Measurements from ENCODE around the gene ARHGEF4. TPM values are rescaled to one million over a fixed set of nuclear protein-coding genes. Genes with fewer than 3 reads are reported as not detected.
"Not testable (repeated sequence)": the region's sequence is repeated elsewhere in the genome, so short reads cannot be mapped to it uniquely, and the experiment has no call there.

ARHGEF4 gene
- total and polyA plus RNA-seq, 8 donors, result 16.3 to 58.2 (median 19.8) TPM

- no peak overlapping the region for H3K4me3 ChIP-seq
- H3K4me1 ChIP-seq, result peaks cover 0 to 17% (median 12%) of the 10 kb centered on the region in 3 donors
- intact Hi-C loops (cut with DNase I), result no loop called here
- no peaks in the 10 kb centered on the region for H3K27me3 ChIP-seq
- no peak for DNase-seq
- no peak overlapping the region for H3K27ac ChIP-seq
- ATAC-seq, result no peak
- no peaks in the 10 kb centered on the region for H3K9me3 ChIP-seq
- peaks cover 0 to 38% (median 0%) of the 10 kb centered on the region in 3 donors for H3K36me3 ChIP-seq
- no peak for FAIRE-seq
- TF ChIP-seq, protein P1, sequence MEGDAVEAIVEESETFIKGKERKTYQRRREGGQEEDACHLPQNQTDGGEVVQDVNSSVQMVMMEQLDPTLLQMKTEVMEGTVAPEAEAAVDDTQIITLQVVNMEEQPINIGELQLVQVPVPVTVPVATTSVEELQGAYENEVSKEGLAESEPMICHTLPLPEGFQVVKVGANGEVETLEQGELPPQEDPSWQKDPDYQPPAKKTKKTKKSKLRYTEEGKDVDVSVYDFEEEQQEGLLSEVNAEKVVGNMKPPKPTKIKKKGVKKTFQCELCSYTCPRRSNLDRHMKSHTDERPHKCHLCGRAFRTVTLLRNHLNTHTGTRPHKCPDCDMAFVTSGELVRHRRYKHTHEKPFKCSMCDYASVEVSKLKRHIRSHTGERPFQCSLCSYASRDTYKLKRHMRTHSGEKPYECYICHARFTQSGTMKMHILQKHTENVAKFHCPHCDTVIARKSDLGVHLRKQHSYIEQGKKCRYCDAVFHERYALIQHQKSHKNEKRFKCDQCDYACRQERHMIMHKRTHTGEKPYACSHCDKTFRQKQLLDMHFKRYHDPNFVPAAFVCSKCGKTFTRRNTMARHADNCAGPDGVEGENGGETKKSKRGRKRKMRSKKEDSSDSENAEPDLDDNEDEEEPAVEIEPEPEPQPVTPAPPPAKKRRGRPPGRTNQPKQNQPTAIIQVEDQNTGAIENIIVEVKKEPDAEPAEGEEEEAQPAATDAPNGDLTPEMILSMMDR (IDR thresholded peaks at IDR 0.05), result no peak
- WGBS, 2 donors, result 95 to 96% methylated on average over 4 of the region's 4 CpGs
Observed at GRCh38 chr2:131058920-131059319, 222.2 kb downstream of the ARHGEF4 start.

- no peaks in the 10 kb centered on the region for H3K27me3 ChIP-seq
- WGBS, 2 donors, result 89 to 91% methylated on average over 11 of the region's 11 CpGs
- peaks cover 0 to 12% (median 5%) of the 10 kb centered on the region in 3 donors for H3K4me1 ChIP-seq
- H3K36me3 ChIP-seq, result peaks cover 0 to 33% (median 0%) of the 10 kb centered on the region in 3 donors
- no peak overlapping the region for H3K27ac ChIP-seq
- TF ChIP-seq, protein P1 (IDR thresholded peaks at IDR 0.05), result no peak
- no peaks in the 10 kb centered on the region for H3K9me3 ChIP-seq
- H3K4me3 ChIP-seq, result no peak overlapping the region
- DNase-seq, result no peak
- no peak for ATAC-seq
- FAIRE-seq, result no peak
- intact Hi-C loops (cut with DNase I), result no loop called here
Observed at GRCh38 chr2:131063501-131064283, 227.0 kb downstream of the ARHGEF4 start.

GRCh38 chr2:131064589-131065512 is 228.1 kb downstream of the ARHGEF4 start:
- peaks cover 0 to 38% (median 0%) of the 10 kb centered on the region in 3 donors for H3K36me3 ChIP-seq

DNA sequence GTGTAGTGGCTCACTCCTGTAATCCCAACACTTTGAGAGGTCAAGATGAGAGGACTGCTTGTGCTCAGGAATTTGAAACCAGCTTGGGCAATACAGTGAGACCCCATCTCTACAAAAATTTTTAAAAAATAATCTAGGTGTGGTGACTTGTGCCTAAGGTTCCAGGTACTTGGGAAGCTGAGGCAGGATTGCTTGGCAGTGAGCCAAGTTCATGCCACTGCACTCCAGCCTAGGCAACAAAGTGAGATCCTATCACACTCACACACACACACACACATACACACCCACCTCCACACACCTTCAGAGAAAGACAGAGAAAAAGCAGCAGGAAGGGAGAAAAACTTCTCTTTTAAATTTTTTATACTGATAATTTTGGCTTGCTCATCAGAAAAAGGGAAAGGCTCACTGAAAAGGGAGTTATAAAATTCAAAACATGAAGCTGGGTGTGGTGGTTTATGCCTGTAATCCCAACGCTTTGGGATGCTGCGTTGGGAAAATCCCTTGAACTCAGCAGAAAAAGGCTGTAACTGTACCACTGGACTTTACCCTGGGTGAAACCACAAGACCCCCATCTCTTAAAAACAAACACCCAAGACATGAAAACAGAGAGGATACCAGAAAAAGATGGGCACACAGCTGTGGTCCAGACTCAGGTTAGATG is 230.9 kb downstream of the ARHGEF4 start:
- Histone ChIP-seq H3K4me3 (no peak overlapping the region), H3K36me3 (peaks cover 0 to 52% (median 0%) of the 10 kb centered on the region in 3 donors), H3K27ac (no peak overlapping the region), H3K9me3 (no peaks in the 10 kb centered on the region), H3K27me3 (no peaks in the 10 kb centered on the region), H3K4me1 (peaks cover 0 to 4% (median 0%) of the 10 kb centered on the region in 3 donors)
- TF ChIP-seq, protein P1 (IDR thresholded peaks at IDR 0.05), result no peak
- 71 to 72% methylated on average over 2 of the region's 2 CpGs for WGBS, 2 donors
- intact Hi-C loops (cut with DNase I), result no loop called here
- ATAC-seq (no peak), FAIRE-seq (no peak), DNase-seq (no peak)

More at GRCh38 chr2:131064589-131065512, 228.1 kb downstream of the ARHGEF4 start:
- no peak overlapping the region for H3K4me3 ChIP-seq
- FAIRE-seq, result no peak
- H3K27ac ChIP-seq, result no peak overlapping the region
- peaks cover 0 to 12% (median 5%) of the 10 kb centered on the region in 3 donors for H3K4me1 ChIP-seq
- TF ChIP-seq, protein P1 (IDR thresholded peaks at IDR 0.05), result no peak
- WGBS, 2 donors, result 66 to 69% methylated on average over 14 of the region's 14 CpGs
- DNase-seq, result no peak
- ATAC-seq, result peak in 1 of 4 donors; percentile 33
- intact Hi-C loops (cut with DNase I), result no loop called here
- no peaks in the 10 kb centered on the region for H3K27me3 ChIP-seq
- H3K9me3 ChIP-seq, result no peaks in the 10 kb centered on the region

- H3K27ac ChIP-seq; intact Hi-C loops (cut with DNase I); H3K4me3 ChIP-seq; ATAC-seq; DNase-seq; FAIRE-seq; H3K27me3 ChIP-seq; H3K4me1 ChIP-seq; H3K9me3 ChIP-seq: not testable (repeated sequence)
- WGBS, 2 donors, result 91 to 94% methylated on average over 6 of the region's 6 CpGs
- peaks cover 0 to 46% (median 0%) of the 10 kb centered on the region in 3 donors for H3K36me3 ChIP-seq
Observed at GRCh38 chr2:131068172-131068571, 231.5 kb downstream of the ARHGEF4 start.

GRCh38 chr2:131075578-131075977 is 238.9 kb downstream of the ARHGEF4 start:
- WGBS, 2 donors, result 95 to 97% methylated on average over 15 of the region's 15 CpGs
- H3K9me3 ChIP-seq; ATAC-seq; H3K27me3 ChIP-seq; intact Hi-C loops (cut with DNase I); DNase-seq; FAIRE-seq; H3K27ac ChIP-seq; H3K4me3 ChIP-seq: not testable (repeated sequence)
- peaks cover 6 to 19% (median 7%) of the 10 kb centered on the region in 3 donors for H3K4me1 ChIP-seq
- peaks cover 0 to 32% (median 5%) of the 10 kb centered on the region in 3 donors for H3K36me3 ChIP-seq
